ENCODE measurements around the gene H2AZ1. TPM values are rescaled to one million over a fixed set of nuclear protein-coding genes. Genes with fewer than 3 reads are reported as not detected.

H2AZ1 gene
- total and polyA plus RNA-seq, 12 donors, result 49.7 to 234 (median 85.6) TPM

DNA sequence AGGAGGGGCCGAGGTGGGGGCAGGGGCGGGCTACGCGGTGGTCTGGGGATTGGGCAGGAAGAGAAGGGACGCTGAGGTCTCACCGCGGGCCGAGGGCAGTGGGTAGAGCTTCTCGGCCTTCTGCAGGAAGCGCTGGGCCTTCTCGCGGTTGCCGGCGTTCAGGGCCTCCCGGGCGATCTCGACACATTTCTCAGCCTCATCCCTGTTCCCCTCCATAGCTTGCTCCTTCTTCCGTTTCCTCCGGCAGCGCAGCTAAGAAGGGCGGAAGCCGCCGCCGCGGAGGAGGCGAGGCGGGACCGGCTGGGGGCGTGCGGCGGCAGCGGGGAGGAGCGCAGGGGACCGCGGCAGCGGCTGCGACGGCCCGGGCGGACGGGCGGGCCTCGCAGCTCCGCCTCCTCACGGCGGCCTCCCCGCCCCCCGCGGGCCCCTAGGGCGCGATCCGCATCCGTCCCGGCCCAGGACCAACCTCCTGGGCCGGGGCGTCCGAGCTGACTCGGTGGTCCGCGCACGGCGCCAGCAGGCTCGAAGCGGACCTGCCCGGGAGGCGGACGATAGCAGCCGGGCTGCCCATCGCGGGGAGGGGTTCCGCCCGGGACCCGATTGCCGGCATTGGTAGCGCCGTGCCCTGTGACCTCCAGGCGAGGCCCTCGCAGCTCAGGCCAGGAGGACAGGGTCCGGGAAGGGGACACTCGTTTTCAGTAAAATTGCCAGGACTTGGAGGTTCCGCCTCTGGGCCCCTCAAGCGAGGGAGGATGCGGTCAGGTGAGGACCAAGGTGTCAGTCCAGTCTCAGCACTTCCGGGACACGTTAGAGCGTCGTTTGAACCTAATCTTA, 3.5 kb downstream of the H2AZ1 start, which contains the start of gene DNAJB14:
TSS of gene DNAJB14 (minus strand) at position 263 of the 834 bp plus-strand sequence. CDS start at position 216, 47 bp downstream.
- Histone ChIP-seq H3K4me3 (peak within 1 kb of the TSS; percentile 46 to 94 (median 70)), H3K4me1 (replicated peaks in 1 of 2) (peaks cover 5 to 45% of the 10 kb centered on the region in 2 donors), H3K27me3 (no peaks in the 10 kb centered on the region), H3K27ac (peak within 1 kb of the TSS; percentile 74 to 93 (median 91)), H3K36me3 (replicated peaks in 1 of 2) (peaks cover 0 to 9% of the 10 kb centered on the region in 2 donors), H3K9me3 (replicated peaks in 1 of 3) (no peaks in the 10 kb centered on the region)
- TF ChIP-seq, protein P1, sequence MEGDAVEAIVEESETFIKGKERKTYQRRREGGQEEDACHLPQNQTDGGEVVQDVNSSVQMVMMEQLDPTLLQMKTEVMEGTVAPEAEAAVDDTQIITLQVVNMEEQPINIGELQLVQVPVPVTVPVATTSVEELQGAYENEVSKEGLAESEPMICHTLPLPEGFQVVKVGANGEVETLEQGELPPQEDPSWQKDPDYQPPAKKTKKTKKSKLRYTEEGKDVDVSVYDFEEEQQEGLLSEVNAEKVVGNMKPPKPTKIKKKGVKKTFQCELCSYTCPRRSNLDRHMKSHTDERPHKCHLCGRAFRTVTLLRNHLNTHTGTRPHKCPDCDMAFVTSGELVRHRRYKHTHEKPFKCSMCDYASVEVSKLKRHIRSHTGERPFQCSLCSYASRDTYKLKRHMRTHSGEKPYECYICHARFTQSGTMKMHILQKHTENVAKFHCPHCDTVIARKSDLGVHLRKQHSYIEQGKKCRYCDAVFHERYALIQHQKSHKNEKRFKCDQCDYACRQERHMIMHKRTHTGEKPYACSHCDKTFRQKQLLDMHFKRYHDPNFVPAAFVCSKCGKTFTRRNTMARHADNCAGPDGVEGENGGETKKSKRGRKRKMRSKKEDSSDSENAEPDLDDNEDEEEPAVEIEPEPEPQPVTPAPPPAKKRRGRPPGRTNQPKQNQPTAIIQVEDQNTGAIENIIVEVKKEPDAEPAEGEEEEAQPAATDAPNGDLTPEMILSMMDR (IDR thresholded peaks at IDR 0.05), result peak in 1 of 6 experiments; percentile 23
- peak; percentile 37 to 60 for TF ChIP-seq POLR2A (IDR thresholded peaks at IDR 0.05)
- peak; percentile 69 to 78 (median 74) for DNase-seq
- WGBS, 4 donors, result 0 to 3% (median 1%) methylated on average over 7 to 87 of the region's 87 CpGs
- intact Hi-C loops (cut with DNase I), result loop anchor here (5.0 to 10.0 kb wide), 3 partner anchors 52 to 382 kb away; partner anchors contain the start of genes DAPP1 (in 1 of the 2), LAMTOR3 (in 1 of the 2) and TRMT10A (in 1 of the 2)

DNA sequence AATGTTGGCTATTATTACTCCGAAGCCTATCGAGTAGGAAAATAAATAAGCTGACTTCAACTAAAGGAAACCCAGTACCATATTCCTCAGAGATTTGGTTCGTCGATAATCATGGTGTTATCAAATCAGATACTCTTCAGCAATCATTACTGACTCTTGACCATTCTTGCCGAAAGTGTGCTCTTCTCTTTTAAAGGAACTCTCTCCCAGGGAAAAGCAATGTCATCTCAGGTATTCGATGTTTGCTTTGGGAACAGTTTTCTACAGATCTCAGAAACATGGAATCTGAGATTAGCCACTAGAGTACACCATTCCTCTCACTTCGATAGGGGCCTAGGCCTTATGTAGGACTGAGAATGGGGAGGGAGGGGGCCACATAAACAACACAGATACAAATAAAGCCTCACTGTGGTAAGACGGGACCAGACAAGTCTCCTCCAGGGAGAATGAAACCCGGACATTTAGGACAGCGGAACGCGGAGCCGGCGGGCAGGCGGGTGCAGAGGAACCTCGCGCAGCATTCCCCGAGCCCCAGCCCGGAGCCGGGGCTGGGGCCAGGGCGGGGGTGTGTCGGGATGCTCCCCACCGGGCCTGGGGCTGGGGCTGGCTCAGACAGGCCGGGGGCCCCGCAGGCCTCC, 4.2 kb downstream of the H2AZ1 start:
- peaks cover 5 to 40% of the 10 kb centered on the region in 2 donors for H3K4me1 ChIP-seq (replicated peaks in 1 of 2)
- H3K9me3 ChIP-seq (replicated peaks in 1 of 3), result no peaks in the 10 kb centered on the region
- peak in 1 of 7 donors; percentile 33 for DNase-seq
- H3K27ac ChIP-seq, result peak overlapping the region in 4 of 5 donors; percentile 83 to 93 (median 92)
- peaks cover 0 to 9% of the 10 kb centered on the region in 2 donors for H3K36me3 ChIP-seq (replicated peaks in 1 of 2)
- intact Hi-C loops (cut with DNase I), result loop anchor here (5.0 to 10.0 kb wide), 3 partner anchors 51 to 381 kb away; partner anchors contain the start of genes DAPP1 (in 1 of the 2), LAMTOR3 (in 1 of the 2) and TRMT10A (in 1 of the 2)
- peak overlapping the region; percentile 29 to 94 (median 68) for H3K4me3 ChIP-seq
- TF ChIP-seq, protein P1 (IDR thresholded peaks at IDR 0.05), result no peak
- no peak for TF ChIP-seq POLR2A (IDR thresholded peaks at IDR 0.05)
- 2 to 3% (median 3%) methylated on average over 9 to 25 of the region's 25 CpGs for WGBS, 4 donors
- H3K27me3 ChIP-seq, result no peaks in the 10 kb centered on the region

DNA sequence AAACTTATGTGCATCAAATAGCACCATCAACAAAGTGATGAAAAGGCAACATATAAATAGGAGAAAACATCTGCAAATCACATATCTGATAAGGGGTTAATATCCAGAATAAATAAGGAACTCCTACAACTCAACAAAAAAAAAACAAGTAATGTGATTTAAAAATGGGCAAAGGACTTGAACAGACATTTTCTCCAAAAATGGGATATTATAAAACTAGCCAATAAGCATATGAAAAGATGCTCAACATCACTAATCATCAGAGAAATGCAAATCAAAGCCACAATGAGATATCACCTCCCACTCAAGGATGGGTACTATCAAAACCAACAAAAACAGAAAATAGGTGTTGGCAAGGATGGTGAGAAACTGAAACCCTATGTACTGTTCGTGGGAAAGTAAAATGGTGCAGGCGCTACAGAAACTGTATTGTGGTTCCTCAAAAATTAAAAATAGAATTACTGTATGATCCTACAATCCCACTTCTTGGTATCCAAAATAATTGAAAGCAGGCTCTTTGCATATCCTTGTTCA, 6.1 kb downstream of the H2AZ1 start:
- no peak for DNase-seq
- no peaks in the 10 kb centered on the region for H3K9me3 ChIP-seq (replicated peaks in 1 of 3)
- H3K27ac ChIP-seq, result no peak overlapping the region
- intact Hi-C loops (cut with DNase I), result loop anchor here in 1 of 2 donors (10.0 kb wide), 2 partner anchors 49 to 379 kb away; partner anchors contain the start of genes LAMTOR3 and TRMT10A
- H3K4me3 ChIP-seq, result no peak overlapping the region
- peaks cover 0 to 9% of the 10 kb centered on the region in 2 donors for H3K36me3 ChIP-seq (replicated peaks in 1 of 2)
- WGBS, 4 donors, result 83 to 88% (median 84%) methylated on average over 2 of the region's 2 CpGs
- no peaks in the 10 kb centered on the region for H3K27me3 ChIP-seq
- TF ChIP-seq, protein P1 (IDR thresholded peaks at IDR 0.05), result no peak
- TF ChIP-seq POLR2A (IDR thresholded peaks at IDR 0.05), result no peak
- peaks cover 5 to 40% of the 10 kb centered on the region in 2 donors for H3K4me1 ChIP-seq (replicated peaks in 1 of 2)
